Liver (tissue), 3 donors: ENCODE measurements around the gene GGTLC1.

Experiments
- ATF3 ChIP-seq: IDR thresholded peaks from 2 replicates; pipeline ENCODE4 v1.6.1; 2016; ENCODE audit warnings: antibody characterized with exemption
- CTCF ChIP-seq: fragments of 150-350 bp; IDR thresholded peaks from 2 replicates; pipeline ENCODE4 v1.5.1; 2017; ENCODE audit warnings: improper control_type of control experiment, low read depth, low read length; ENCODE audit not compliant: missing input control
- GABPA ChIP-seq, 2 donors: IDR thresholded peaks in 1 of 2; conservative IDR thresholded peaks in 1 of 2; 2 replicates each; pipeline ENCODE4 v1.6.1; 2016; ENCODE audit warnings: antibody characterized with exemption in 2 of 2, mild to moderate bottlenecking in 1 of 2, moderate library complexity in 1 of 2
- JUND ChIP-seq, 2 donors: IDR thresholded peaks; 2 replicates each; pipeline ENCODE4 v1.6.1; 2016; ENCODE audit warnings: antibody characterized with exemption in 2 of 2
- MAX ChIP-seq: IDR thresholded peaks from 2 replicates; pipeline ENCODE4 v1.6.1; 2016; ENCODE audit warnings: antibody characterized with exemption
- NR2F2 ChIP-seq: IDR thresholded peaks from 2 replicates; pipeline ENCODE4 v1.6.1; 2016; ENCODE audit warnings: antibody characterized with exemption
- RAD21 ChIP-seq, 2 donors: IDR thresholded peaks; 2 replicates each; pipeline ENCODE4 v1.6.1; 2016; ENCODE audit warnings: antibody characterized with exemption in 2 of 2, mild to moderate bottlenecking in 2 of 2
- REST ChIP-seq: IDR thresholded peaks from 2 replicates; pipeline ENCODE4 v1.6.1; 2016; ENCODE audit warnings: antibody characterized with exemption, mild to moderate bottlenecking
- SP1 ChIP-seq: IDR thresholded peaks from 2 replicates; pipeline ENCODE4 v1.6.1; 2018; ENCODE audit warnings: antibody characterized with exemption, mild to moderate bottlenecking
- TAF1 ChIP-seq: conservative IDR thresholded peaks from 2 replicates; pipeline ENCODE4 v1.6.1; 2016; ENCODE audit warnings: antibody characterized with exemption, mild to moderate bottlenecking
- YY1 ChIP-seq: IDR thresholded peaks from 2 replicates; pipeline ENCODE4 v1.6.1; 2016; ENCODE audit warnings: antibody characterized with exemption, mild to moderate bottlenecking
- TF ChIP-seq, protein P1 (sequence below): IDR thresholded peaks from 2 replicates; pipeline ENCODE4 v1.6.1; 2016; ENCODE audit warnings: antibody characterized with exemption
- donor health status: healthy.
- donor health status: healthy.

- TF ChIP-seq MAX (peak; percentile 74), CTCF (no peak), GABPA (IDR thresholded peaks at IDR 0.05 in 1 of 2, conservative IDR thresholded peaks at IDR 0.05 in 1 of 2) (peak in 1 of 2 donors; percentile 55), RAD21 (IDR thresholded peaks at IDR 0.05) (peak; percentile 15 to 45), JUND (IDR thresholded peaks at IDR 0.05) (peak; percentile 68 to 78), REST (peak; percentile 71), ATF3 (peak; percentile 51), TAF1 (no peak), YY1 (peak; percentile 68), NR2F2 (no peak), SP1 (peak; percentile 75)
- TF ChIP-seq, protein P1, sequence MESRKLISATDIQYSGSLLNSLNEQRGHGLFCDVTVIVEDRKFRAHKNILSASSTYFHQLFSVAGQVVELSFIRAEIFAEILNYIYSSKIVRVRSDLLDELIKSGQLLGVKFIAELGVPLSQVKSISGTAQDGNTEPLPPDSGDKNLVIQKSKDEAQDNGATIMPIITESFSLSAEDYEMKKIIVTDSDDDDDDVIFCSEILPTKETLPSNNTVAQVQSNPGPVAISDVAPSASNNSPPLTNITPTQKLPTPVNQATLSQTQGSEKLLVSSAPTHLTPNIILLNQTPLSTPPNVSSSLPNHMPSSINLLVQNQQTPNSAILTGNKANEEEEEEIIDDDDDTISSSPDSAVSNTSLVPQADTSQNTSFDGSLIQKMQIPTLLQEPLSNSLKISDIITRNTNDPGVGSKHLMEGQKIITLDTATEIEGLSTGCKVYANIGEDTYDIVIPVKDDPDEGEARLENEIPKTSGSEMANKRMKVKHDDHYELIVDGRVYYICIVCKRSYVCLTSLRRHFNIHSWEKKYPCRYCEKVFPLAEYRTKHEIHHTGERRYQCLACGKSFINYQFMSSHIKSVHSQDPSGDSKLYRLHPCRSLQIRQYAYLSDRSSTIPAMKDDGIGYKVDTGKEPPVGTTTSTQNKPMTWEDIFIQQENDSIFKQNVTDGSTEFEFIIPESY = peak; percentile 89
Measured at GRCh38 chr20:24034820-24035219, 46.2 kb upstream of the GGTLC1 start.
